ENCODE results near the gene RSAD1.
"Not testable (repeated sequence)": the region's sequence is repeated elsewhere in the genome, so short reads cannot be mapped to it uniquely, and the experiment has no call there.

The RSAD1 gene

GRCh38 chr17:50471009-50471905, 7.4 kb upstream of the RSAD1 start:
- DNase-seq (ENCODE audit: low read depth in 3 of 3, low spot score in 1 of 3), result no peak

- DNase-seq (ENCODE audit: low read depth in 3 of 3, low spot score in 1 of 3), result no peak
These were observed 6.4 kb upstream of the RSAD1 start for GRCh38 chr17:50472286-50472685.

GRCh38 chr17:50472761-50473161, 5.9 kb upstream of the RSAD1 start:
- not testable (repeated sequence) for DNase-seq (ENCODE audit: low read depth in 3 of 3, low spot score in 1 of 3)

- DNase-seq (ENCODE audit: low read depth in 3 of 3, low spot score in 1 of 3), result no peak
These were observed 4.8 kb upstream of the RSAD1 start for GRCh38 chr17:50473901-50474300.

GRCh38 chr17:50474523-50474922, 4.1 kb upstream of the RSAD1 start:
- DNase-seq (ENCODE audit: low read depth in 3 of 3, low spot score in 1 of 3), result no peak

GRCh38 chr17:50475362-50475761, 3.3 kb upstream of the RSAD1 start:
- no peak for DNase-seq (ENCODE audit: low read depth in 3 of 3, low spot score in 1 of 3)

- not testable (repeated sequence) for DNase-seq (ENCODE audit: low read depth in 3 of 3, low spot score in 1 of 3)
These were observed 2.7 kb upstream of the RSAD1 start for GRCh38 chr17:50475775-50476544.

GRCh38 chr17:50476545-50477315, 1.9 kb upstream of the RSAD1 start:
- DNase-seq (ENCODE audit: low read depth in 3 of 3, low spot score in 1 of 3), result no peak

GRCh38 chr17:50477976-50478375, 684 bp upstream of the RSAD1 start:
- no peak for DNase-seq (ENCODE audit: low read depth in 3 of 3, low spot score in 1 of 3)

- DNase-seq (ENCODE audit: low read depth in 3 of 3, low spot score in 1 of 3), result peak; percentile 23 to 45 (median 32)
These were observed 972 bp downstream of the RSAD1 start for GRCh38 chr17:50479522-50480141.

GRCh38 chr17:50480142-50480764, 1.6 kb downstream of the RSAD1 start:
- DNase-seq (ENCODE audit: low read depth in 3 of 3, low spot score in 1 of 3), result no peak

GRCh38 chr17:50480854-50481490, 2.3 kb downstream of the RSAD1 start:
- DNase-seq (ENCODE audit: low read depth in 3 of 3, low spot score in 1 of 3), result no peak

- no peak for DNase-seq (ENCODE audit: low read depth in 3 of 3, low spot score in 1 of 3)
These were observed 3.0 kb downstream of the RSAD1 start for GRCh38 chr17:50481648-50482047.

- DNase-seq (ENCODE audit: low read depth in 3 of 3, low spot score in 1 of 3), result no peak
These were observed 3.5 kb downstream of the RSAD1 start for GRCh38 chr17:50482110-50482509.

GRCh38 chr17:50482516-50482915, 3.9 kb downstream of the RSAD1 start:
- peak; percentile 15 to 61 (median 26) for DNase-seq (ENCODE audit: low read depth in 3 of 3, low spot score in 1 of 3)

GRCh38 chr17:50483266-50483665, 4.6 kb downstream of the RSAD1 start:
- DNase-seq (ENCODE audit: low read depth in 3 of 3, low spot score in 1 of 3), result no peak

GRCh38 chr17:50484386-50485155, 5.9 kb downstream of the RSAD1 start:
- DNase-seq (ENCODE audit: low read depth in 3 of 3, low spot score in 1 of 3), result no peak

GRCh38 chr17:50487213-50488096, 8.8 kb downstream of the RSAD1 start:
- DNase-seq (ENCODE audit: low read depth in 3 of 3, low spot score in 1 of 3), result no peak
